SK-N-SH (cell line): ENCODE measurements around the gene SPIN1.
A peak's percentile ranks its signal among the peaks of the same experiment; 100 is the strongest.

Experiments
- GABPA ChIP-seq: IDR thresholded peaks from 2 replicates; pipeline ENCODE4 v1.4.0; 2012; ENCODE audit warnings: low read depth, mild to moderate bottlenecking
- GATA2 ChIP-seq: sonication (generic); formaldehyde crosslinking; IDR thresholded peaks from 2 replicates; pipeline ENCODE4 v1.5.0; 2020; ENCODE audit warnings: mild to moderate bottlenecking, missing genetic modification reagents
- TAF1 ChIP-seq: IDR thresholded peaks from 2 replicates; pipeline ENCODE4 v1.6.1; 2012; ENCODE audit warnings: low read depth, mild to moderate bottlenecking, low read length, moderate library complexity, borderline replicate concordance
- YY1 ChIP-seq: IDR thresholded peaks from 2 replicates; pipeline ENCODE4 v1.4.0; 2012; ENCODE audit warnings: low read depth, mild to moderate bottlenecking
- TF ChIP-seq, protein P1 (sequence below): fragments of 200-600 bp; sonication (generic); IDR thresholded peaks from 2 replicates; pipeline ENCODE4 v1.6.1; 2017; ENCODE audit warnings: antibody characterized with exemption, mild to moderate bottlenecking, moderate library complexity
- TF ChIP-seq, protein P2 (sequence below): IDR thresholded peaks from 2 replicates; pipeline ENCODE4 v1.4.0; 2012; ENCODE audit warnings: low read depth

DNA sequence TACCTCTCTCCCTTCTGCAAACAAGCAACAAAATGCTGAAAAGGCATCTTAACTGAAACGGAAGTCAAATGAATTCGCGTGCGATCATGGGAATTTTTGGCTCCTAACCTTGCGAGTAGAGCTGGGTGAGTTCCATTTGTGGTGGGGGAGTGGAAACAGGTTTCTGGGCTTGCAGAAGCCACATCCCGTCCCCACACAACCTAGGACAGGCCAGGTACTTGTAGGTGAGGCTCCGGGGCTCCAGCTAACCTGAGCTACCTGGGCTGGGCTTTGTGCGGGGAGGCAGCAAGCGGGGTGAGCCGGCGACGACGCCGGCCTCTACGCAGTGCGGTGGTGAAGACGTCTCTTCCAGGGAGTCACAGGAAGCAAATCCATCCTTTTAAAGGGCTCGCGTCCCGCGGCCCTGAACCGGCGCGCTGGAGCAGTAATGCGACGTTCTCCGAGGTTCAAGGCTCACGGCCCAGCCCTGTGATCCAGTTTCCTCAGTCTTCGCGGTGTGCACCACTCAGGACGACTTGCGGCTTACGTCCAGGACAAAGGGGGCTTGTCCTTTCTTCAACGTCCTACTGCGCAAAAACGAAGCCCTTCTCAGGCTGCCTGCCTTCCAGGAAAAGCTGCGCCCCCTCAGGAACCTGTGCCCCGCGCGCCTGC, 567 bp upstream of the SPIN1 start:
- TF ChIP-seq GABPA (0 out of 2 replicates have a peak, but pooled peaks have one; percentile 46), TAF1 (0 out of 2 replicates have a peak, but pooled peaks have one; percentile 15), YY1 (no peak), GATA2 (no peak)
- TF ChIP-seq, protein P1, sequence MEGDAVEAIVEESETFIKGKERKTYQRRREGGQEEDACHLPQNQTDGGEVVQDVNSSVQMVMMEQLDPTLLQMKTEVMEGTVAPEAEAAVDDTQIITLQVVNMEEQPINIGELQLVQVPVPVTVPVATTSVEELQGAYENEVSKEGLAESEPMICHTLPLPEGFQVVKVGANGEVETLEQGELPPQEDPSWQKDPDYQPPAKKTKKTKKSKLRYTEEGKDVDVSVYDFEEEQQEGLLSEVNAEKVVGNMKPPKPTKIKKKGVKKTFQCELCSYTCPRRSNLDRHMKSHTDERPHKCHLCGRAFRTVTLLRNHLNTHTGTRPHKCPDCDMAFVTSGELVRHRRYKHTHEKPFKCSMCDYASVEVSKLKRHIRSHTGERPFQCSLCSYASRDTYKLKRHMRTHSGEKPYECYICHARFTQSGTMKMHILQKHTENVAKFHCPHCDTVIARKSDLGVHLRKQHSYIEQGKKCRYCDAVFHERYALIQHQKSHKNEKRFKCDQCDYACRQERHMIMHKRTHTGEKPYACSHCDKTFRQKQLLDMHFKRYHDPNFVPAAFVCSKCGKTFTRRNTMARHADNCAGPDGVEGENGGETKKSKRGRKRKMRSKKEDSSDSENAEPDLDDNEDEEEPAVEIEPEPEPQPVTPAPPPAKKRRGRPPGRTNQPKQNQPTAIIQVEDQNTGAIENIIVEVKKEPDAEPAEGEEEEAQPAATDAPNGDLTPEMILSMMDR: no peak
- TF ChIP-seq, protein P2, sequence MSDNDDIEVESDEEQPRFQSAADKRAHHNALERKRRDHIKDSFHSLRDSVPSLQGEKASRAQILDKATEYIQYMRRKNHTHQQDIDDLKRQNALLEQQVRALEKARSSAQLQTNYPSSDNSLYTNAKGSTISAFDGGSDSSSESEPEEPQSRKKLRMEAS: no peak; the same call in 1 of the 2 replicates
